AG09309 (cell line): Measurements from ENCODE around the gene HTT.

ENCODE experiments used
- DNase-seq: peaks from one replicate; pipeline ENCODE4 v3.0.0-alpha.2; 2010; ENCODE audit warnings: low read depth
- H3K4me3 ChIP-seq: 2 replicates; pipeline ENCODE4 v1.5.1; 2011; ENCODE audit warnings: mild to moderate bottlenecking, low read depth, low read length, moderate library complexity; ENCODE audit not compliant: control insufficient read depth
- TF ChIP-seq, protein P1 (sequence below): IDR thresholded peaks from 2 replicates; pipeline ENCODE4 v1.5.1; 2011; ENCODE audit warnings: mild to moderate bottlenecking, low read depth, low read length, inconsistent platforms; ENCODE audit not compliant: insufficient read depth, control insufficient read depth; ENCODE audit errors: missing control alignments

Gene HTT

DNA sequence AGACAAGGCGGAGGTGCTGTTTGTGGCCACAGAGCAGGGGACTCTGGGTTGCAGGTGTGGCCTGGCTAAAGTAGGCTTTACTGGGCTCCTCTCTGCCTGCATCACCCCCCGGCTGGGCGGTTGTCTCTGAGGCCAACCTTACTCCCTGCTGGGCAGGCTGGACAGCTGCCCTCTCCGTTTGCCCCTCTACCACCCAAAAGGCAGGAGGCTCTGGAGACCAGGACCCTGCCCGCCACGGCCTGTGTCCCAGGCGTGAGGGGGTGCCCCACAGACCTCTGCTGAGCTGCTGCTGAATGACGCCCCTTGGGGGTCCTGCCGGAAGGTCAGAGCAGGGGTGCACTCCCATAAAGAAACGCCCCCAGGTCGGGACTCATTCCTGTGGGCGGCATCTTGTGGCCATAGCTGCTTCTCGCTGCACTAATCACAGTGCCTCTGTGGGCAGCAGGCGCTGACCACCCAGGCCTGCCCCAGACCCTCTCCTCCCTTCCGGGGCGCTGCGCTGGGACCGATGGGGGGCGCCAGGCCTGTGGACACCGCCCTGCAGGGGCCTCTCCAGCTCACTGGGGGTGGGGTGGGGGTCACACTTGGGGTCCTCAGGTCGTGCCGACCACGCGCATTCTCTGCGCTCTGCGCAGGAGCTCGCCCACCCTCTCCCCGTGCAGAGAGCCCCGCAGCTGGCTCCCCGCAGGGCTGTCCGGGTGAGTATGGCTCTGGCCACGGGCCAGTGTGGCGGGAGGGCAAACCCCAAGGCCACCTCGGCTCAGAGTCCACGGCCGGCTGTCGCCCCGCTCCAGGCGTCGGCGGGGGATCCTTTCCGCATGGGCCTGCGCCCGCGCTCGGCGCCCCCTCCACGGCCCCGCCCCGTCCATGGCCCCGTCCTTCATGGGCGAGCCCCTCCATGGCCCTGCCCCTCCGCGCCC lies 1.1 kb upstream of the HTT start:
- TF ChIP-seq, protein P1, sequence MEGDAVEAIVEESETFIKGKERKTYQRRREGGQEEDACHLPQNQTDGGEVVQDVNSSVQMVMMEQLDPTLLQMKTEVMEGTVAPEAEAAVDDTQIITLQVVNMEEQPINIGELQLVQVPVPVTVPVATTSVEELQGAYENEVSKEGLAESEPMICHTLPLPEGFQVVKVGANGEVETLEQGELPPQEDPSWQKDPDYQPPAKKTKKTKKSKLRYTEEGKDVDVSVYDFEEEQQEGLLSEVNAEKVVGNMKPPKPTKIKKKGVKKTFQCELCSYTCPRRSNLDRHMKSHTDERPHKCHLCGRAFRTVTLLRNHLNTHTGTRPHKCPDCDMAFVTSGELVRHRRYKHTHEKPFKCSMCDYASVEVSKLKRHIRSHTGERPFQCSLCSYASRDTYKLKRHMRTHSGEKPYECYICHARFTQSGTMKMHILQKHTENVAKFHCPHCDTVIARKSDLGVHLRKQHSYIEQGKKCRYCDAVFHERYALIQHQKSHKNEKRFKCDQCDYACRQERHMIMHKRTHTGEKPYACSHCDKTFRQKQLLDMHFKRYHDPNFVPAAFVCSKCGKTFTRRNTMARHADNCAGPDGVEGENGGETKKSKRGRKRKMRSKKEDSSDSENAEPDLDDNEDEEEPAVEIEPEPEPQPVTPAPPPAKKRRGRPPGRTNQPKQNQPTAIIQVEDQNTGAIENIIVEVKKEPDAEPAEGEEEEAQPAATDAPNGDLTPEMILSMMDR: no peak
- DNase-seq: no peak
- peak overlapping the region; percentile 58 for H3K4me3 ChIP-seq

DNA sequence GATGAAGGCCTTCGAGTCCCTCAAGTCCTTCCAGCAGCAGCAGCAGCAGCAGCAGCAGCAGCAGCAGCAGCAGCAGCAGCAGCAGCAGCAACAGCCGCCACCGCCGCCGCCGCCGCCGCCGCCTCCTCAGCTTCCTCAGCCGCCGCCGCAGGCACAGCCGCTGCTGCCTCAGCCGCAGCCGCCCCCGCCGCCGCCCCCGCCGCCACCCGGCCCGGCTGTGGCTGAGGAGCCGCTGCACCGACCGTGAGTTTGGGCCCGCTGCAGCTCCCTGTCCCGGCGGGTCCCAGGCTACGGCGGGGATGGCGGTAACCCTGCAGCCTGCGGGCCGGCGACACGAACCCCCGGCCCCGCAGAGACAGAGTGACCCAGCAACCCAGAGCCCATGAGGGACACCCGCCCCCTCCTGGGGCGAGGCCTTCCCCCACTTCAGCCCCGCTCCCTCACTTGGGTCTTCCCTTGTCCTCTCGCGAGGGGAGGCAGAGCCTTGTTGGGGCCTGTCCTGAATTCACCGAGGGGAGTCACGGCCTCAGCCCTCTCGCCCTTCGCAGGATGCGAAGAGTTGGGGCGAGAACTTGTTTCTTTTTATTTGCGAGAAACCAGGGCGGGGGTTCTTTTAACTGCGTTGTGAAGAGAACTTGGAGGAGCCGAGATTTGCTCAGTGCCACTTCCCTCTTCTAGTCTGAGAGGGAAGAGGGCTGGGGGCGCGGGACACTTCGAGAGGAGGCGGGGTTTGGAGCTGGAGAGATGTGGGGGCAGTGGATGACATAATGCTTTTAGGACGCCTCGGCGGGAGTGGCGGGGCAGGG lies 568 bp downstream of the HTT start:
- TF ChIP-seq, protein P1: no peak
- DNase-seq: no peak
- H3K4me3 ChIP-seq: peak overlapping the region; percentile 69

DNA sequence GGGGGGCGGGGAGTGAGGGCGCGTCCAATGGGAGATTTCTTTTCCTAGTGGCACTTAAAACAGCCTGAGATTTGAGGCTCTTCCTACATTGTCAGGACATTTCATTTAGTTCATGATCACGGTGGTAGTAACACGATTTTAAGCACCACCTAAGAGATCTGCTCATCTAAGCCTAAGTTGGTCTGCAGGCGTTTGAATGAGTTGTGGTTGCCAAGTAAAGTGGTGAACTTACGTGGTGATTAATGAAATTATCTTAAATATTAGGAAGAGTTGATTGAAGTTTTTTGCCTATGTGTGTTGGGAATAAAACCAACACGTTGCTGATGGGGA lies 1.1 kb downstream of the HTT start:
- TF ChIP-seq, protein P1: no peak
- peak overlapping the region; percentile 69 for H3K4me3 ChIP-seq
- no peak for DNase-seq

DNA sequence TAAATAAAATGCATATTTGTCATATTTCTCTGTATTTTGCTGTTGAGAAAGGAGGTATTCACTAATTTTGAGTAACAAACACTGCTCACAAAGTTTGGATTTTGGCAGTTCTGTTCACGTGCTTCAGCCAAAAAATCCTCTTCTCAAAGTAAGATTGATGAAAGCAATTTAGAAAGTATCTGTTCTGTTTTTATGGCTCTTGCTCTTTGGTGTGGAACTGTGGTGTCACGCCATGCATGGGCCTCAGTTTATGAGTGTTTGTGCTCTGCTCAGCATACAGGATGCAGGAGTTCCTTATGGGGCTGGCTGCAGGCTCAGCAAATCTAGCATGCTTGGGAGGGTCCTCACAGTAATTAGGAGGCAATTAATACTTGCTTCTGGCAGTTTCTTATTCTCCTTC lies 3.3 kb downstream of the HTT start:
- TF ChIP-seq, protein P1: no peak
- H3K4me3 ChIP-seq: no peak overlapping the region
- no peak for DNase-seq

DNA sequence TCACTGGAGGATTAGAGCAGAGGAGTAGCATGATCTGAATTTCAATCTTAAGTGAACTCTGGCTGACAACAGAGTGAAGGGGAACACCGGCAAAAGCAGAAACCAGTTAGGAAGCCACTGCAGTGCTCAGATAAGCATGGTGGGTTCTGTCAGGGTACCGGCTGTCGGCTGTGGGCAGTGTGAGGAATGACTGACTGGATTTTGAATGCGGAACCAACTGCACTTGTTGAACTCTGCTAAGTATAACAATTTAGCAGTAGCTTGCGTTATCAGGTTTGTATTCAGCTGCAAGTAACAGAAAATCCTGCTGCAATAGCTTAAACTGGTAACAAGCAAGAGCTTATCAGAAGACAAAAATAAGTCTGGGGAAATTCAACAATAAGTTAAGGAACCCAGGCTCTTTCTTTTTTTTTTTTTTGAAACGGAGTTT lies 5.2 kb downstream of the HTT start:
- no peak for DNase-seq
- TF ChIP-seq, protein P1: no peak

DNA sequence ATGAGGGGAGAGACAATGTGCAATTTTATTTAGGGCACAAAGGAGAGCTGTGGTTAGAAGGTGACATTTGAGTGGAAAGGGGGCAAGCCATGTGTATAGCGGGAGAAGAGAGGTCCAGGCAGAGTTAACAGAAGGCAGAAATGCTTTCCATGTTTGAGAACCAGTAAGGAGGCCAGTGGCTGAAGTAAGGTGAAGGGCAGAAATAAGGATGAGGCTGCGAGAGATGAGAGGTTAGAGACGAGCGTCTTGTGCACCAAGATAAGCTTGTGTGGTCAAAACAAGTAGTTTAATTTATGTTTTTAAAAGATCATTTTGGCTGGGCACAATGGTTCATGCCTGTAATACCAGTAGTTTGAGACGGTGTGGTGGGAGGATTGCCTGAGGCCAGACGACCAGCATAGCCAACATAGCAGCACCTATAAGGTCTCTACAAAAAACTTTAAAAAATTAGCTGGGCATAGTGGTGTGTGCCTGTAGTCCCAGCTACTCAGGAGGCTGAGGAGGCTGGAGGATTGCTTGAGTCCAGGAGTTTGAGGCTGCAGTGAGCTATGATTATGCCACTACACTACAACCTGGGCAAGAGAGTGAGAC lies 8.5 kb downstream of the HTT start:
- H3K4me3 ChIP-seq: no peak overlapping the region
- DNase-seq: no peak
- TF ChIP-seq, protein P1: no peak

More for the DNA sequence above, 5.2 kb downstream of the HTT start:
- H3K4me3 ChIP-seq: no peak overlapping the region
